Lower lobe of right lung (tissue), 2 donors: ENCODE data around the gene DZIP1L. TPM values are rescaled to one million over a fixed set of nuclear protein-coding genes. Genes with fewer than 3 reads are reported as not detected.

Experiments used
- ATAC-seq, 2 donors: fragments of 200-7000 bp; cut with Tn5 transposase; one replicate each; pipeline ENCODE4 v1.9.1; 2020 to 2022; ENCODE audit warnings: mild to moderate bottlenecking in 2 of 2, moderate library complexity in 2 of 2
- DNase-seq: peaks from one replicate; pipeline ENCODE4 v3.0.0-alpha.2; 2020
- H3K27ac ChIP-seq: fragments of 200-600 bp; one replicate; pipeline ENCODE4 v1.8.0; 2022
- H3K27me3 ChIP-seq: fragments of 200-600 bp; one replicate; pipeline ENCODE4 v1.8.0; 2022; ENCODE audit warnings: low read depth
- H3K36me3 ChIP-seq: fragments of 200-600 bp; one replicate; pipeline ENCODE4 v1.8.0; 2022; ENCODE audit warnings: mild to moderate bottlenecking
- H3K4me1 ChIP-seq: fragments of 200-600 bp; one replicate; pipeline ENCODE4 v1.8.0; 2022
- H3K4me3 ChIP-seq: fragments of 200-600 bp; one replicate; pipeline ENCODE4 v1.8.0; 2022; ENCODE audit warnings: mild to moderate bottlenecking
- H3K9me3 ChIP-seq: fragments of 200-600 bp; one replicate; pipeline ENCODE4 v1.8.0; 2022
- CTCF ChIP-seq: fragments of 200-600 bp; IDR thresholded peaks from one replicate; pipeline ENCODE4 v1.8.0; 2022; ENCODE audit warnings: antibody characterized with exemption, mild to moderate bottlenecking
- intact Hi-C: fragments of 100-400 bp; cut with DNase I; formaldehyde crosslinking; loops from one replicate; pipeline ENCODE4 v1.11.0; 2022
- total RNA-seq: library from RNA; stranded (reverse); fragmentation: NEBNext Ultra II Directional; extraction: Animal tissue kit (Norgen Biotek cat#: 25700); gene quantifications from one replicate; pipeline ENCODE4 v1.2.1, GENCODE V29; 2021
- donor health status: DM: no; HTN: yes; CAD: no; lungs with severe emphysema.

DZIP1L gene
- total RNA-seq, 1 donor from 2014 or later, result 19.9 TPM

GRCh38 chr3:138038725-138039462 lies 76.5 kb downstream of the DZIP1L start:
- Histone ChIP-seq H3K27ac (peak overlapping the region; percentile 28), H3K27me3 (no peaks in the 10 kb centered on the region), H3K9me3 (no peaks in the 10 kb centered on the region), H3K36me3 (peaks cover 9% of the 10 kb centered on the region), H3K4me1 (no peaks in the 10 kb centered on the region), H3K4me3 (no peak overlapping the region)
- DNase-seq (peak; percentile 55), ATAC-seq (peak; percentile 95)
- intact Hi-C loops, result no loop called here
- TF ChIP-seq CTCF, result no peak

- Histone ChIP-seq H3K36me3 (peaks cover 12% of the 10 kb centered on the region), H3K4me1 (no peaks in the 10 kb centered on the region), H3K9me3 (no peaks in the 10 kb centered on the region), H3K27ac (no peak overlapping the region), H3K27me3 (no peaks in the 10 kb centered on the region), H3K4me3 (no peak overlapping the region)
- ATAC-seq (no peak), DNase-seq (no peak)
- intact Hi-C loops, result no loop called here
- TF ChIP-seq CTCF, result no peak
Observed at GRCh38 chr3:138036572-138036971, 78.8 kb downstream of the DZIP1L start.

GRCh38 chr3:138034918-138035317 lies 80.5 kb downstream of the DZIP1L start:
- no peaks in the 10 kb centered on the region for H3K27me3 ChIP-seq
- H3K4me1 ChIP-seq, result no peaks in the 10 kb centered on the region
- no peak overlapping the region for H3K27ac ChIP-seq
- peaks cover 26% of the 10 kb centered on the region for H3K36me3 ChIP-seq
- DNase-seq (no peak), ATAC-seq (no peak)
- intact Hi-C loops, result no loop called here
- no peaks in the 10 kb centered on the region for H3K9me3 ChIP-seq
- no peak overlapping the region for H3K4me3 ChIP-seq
- TF ChIP-seq CTCF, result no peak

DNA sequence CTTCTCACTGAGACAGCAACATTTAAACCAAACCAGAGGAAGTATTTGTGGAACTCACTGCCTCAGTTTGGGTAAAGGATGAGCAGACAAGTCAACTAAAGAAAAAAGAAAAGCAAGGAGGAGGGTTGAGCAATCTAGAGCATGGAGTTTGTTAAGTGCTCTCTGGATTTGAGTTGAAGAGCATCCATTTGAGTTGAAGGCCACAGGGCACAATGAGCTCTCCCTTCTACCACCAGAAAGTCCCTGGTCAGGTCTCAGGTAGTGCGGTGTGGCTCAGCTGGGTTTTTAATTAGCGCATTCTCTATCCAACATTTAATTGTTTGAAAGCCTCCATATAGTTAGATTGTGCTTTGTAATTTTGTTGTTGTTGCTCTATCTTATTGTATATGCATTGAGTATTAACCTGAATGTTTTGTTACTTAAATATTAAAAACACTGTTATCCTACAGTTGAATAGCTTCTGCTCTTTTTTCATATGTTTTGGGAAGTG lies 82.2 kb downstream of the DZIP1L start:
- ATAC-seq, result no peak
- intact Hi-C loops, result no loop called here
- Histone ChIP-seq H3K27ac (no peak overlapping the region), H3K9me3 (no peaks in the 10 kb centered on the region), H3K27me3 (no peaks in the 10 kb centered on the region), H3K4me3 (no peak overlapping the region), H3K36me3 (peaks cover 40% of the 10 kb centered on the region), H3K4me1 (peaks cover 1% of the 10 kb centered on the region)
- no peak for TF ChIP-seq CTCF
- DNase-seq, result no peak

DNA sequence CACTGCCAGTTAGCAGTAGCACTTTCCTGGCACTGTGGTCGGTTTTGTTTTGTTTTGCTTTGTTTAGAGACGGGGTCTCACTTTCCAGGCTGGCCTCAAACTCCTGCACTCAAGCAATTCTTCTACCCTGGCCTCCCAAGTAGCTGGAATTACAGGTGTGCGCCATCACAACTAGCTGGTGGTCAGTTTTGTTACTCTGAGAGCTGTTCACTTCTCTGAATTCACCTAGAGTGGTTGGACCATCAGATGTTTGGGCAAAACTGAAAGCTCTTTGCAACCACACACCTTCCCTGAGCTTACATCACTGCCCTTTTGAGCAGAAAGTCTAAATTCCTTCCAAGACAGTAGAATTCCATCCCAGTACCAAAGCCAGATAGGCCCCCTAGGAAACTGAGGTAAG lies 82.8 kb downstream of the DZIP1L start:
- no peak overlapping the region for H3K27ac ChIP-seq
- ATAC-seq (no peak), DNase-seq (no peak)
- H3K9me3 ChIP-seq, result no peaks in the 10 kb centered on the region
- H3K27me3 ChIP-seq, result no peaks in the 10 kb centered on the region
- intact Hi-C loops, result no loop called here
- no peak overlapping the region for H3K4me3 ChIP-seq
- TF ChIP-seq CTCF, result no peak
- H3K4me1 ChIP-seq, result peaks cover 6% of the 10 kb centered on the region
- peaks cover 40% of the 10 kb centered on the region for H3K36me3 ChIP-seq
